RWPE1 (cell line): ENCODE data around the gene DTWD2.
"Not testable (repeated sequence)": the region's sequence is repeated elsewhere in the genome, so short reads cannot be mapped to it uniquely, and the experiment has no call there.

ENCODE experiments used
- CTCF ChIA-PET: fragments of 350-600 bp; sonication (Branson Sonifier 250); formaldehyde crosslinking; extraction: SDS; loops from one replicate; lab custom pipeline; 2021; lab: Yijun Ruan, JAX
- POLR2A ChIA-PET: fragments of 400-600 bp; formaldehyde crosslinking; extraction: SDS; loops from one replicate; lab custom pipeline; 2020; ENCODE audit warnings: antibody characterized with exemption; ENCODE audit not compliant: low non-redundant PET; lab: Yijun Ruan, JAX
- DNase-seq: peaks from one replicate; pipeline ENCODE4 v3.0.0; 2012; ENCODE audit warnings: low spot score
- H3K27ac ChIP-seq: fragments of 450-650 bp; 2 replicates; pipeline ENCODE4 v1.5.1; 2017
- TF ChIP-seq, protein P1 (sequence below): fragments of 450-650 bp; conservative IDR thresholded peaks from 2 replicates; pipeline ENCODE4 v1.5.1; 2017; ENCODE audit warnings: low read depth, mild to moderate bottlenecking

Gene DTWD2

DNA sequence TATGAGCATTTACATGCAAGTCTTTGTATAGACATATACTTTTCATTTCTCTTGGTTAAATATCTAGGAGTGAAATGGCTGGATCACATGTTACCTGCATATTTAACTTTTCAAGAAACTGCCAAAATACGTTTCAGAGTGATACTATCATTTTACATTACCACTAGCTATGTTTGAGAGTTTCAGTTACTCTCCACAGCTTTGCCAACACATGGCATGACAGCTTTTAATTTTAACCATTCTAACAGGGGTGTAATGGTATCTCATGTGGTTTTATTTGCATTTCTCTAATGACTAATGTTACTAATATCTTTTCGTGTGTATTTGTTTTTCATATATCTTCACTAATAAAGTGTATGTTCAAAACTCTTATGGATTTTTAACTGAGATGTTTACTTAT lies 99.8 kb downstream of the DTWD2 start:
- TF ChIP-seq, protein P1, sequence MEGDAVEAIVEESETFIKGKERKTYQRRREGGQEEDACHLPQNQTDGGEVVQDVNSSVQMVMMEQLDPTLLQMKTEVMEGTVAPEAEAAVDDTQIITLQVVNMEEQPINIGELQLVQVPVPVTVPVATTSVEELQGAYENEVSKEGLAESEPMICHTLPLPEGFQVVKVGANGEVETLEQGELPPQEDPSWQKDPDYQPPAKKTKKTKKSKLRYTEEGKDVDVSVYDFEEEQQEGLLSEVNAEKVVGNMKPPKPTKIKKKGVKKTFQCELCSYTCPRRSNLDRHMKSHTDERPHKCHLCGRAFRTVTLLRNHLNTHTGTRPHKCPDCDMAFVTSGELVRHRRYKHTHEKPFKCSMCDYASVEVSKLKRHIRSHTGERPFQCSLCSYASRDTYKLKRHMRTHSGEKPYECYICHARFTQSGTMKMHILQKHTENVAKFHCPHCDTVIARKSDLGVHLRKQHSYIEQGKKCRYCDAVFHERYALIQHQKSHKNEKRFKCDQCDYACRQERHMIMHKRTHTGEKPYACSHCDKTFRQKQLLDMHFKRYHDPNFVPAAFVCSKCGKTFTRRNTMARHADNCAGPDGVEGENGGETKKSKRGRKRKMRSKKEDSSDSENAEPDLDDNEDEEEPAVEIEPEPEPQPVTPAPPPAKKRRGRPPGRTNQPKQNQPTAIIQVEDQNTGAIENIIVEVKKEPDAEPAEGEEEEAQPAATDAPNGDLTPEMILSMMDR, result no peak
- POLR2A ChIA-PET, result no interaction called here
- no peak for DNase-seq
- CTCF ChIA-PET, result interaction anchor here (0.6 kb wide), 1 partner anchor 19 kb away, joined by 3 read pairs; no protein-coding TSS in a partner anchor
- no peak overlapping the region for H3K27ac ChIP-seq

DNA sequence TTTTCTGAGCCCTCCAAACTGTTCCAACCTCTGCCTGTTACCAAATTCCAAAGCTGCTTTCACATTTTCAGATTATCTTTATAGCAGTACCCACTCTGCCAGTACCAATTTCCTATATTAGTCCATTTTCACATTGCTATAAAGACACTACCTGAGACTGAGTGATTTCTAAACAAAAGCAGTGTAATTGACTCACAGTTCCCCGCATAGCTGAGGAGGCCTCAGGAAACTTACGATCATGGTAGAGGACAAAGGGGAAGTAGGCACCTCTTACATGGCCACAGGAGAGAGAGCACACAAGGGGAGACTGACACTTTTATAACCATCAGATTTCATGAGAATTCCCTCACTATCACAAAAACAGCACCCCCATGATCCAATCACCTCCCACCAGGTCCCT lies 105.0 kb downstream of the DTWD2 start:
- no peak overlapping the region for H3K27ac ChIP-seq
- no peak for DNase-seq
- POLR2A ChIA-PET, result no interaction called here
- TF ChIP-seq, protein P1, result no peak
- CTCF ChIA-PET, result no interaction called here

DNA sequence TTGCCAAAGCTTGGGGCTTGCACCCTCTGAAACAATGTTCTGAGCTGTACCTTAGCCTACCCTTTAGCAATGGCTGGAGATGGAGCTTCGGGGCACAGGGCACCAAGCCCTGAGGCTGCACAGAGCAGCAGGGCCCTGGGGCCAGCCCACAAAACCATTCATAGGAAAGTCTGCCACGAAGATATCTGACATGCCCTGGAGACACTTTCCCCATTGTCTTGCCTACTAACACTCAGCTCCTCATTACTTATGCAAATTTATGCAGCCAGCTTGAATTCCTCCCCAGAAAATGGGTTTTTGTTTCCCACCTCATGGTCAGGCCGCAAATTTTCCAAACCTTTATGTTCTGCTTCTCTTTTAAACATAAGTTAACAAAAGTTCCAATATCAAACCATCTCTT lies 105.7 kb downstream of the DTWD2 start:
- CTCF ChIA-PET, result interaction anchor here (0.6 to 1.0 kb wide), 2 partner anchors 17 to 83 kb away, joined by 3 read pairs; no protein-coding TSS in a partner anchor
- TF ChIP-seq, protein P1, result no peak
- no peak for DNase-seq
- POLR2A ChIA-PET, result no interaction called here
- H3K27ac ChIP-seq, result no peak overlapping the region

DNA sequence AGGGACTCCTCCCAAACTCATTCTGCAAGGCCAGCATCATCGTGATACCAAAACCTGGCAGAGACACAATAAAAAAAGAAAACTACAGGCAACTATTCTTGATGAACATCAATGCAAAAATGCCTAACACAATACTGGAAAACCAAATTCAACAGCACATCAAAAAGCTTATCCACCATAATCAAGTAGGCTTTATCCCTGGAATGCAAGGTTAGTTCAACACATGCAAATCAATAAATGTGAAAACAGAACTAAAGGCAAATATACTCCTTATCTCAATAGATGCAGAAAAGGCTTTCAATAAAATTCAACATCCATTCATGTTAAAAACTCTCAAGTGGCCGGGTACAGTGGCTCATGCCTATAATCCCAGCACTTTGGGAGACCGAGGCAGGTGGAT lies 111.5 kb downstream of the DTWD2 start:
- H3K27ac ChIP-seq, DNase-seq, CTCF ChIA-PET, POLR2A ChIA-PET: not testable (repeated sequence)

DNA sequence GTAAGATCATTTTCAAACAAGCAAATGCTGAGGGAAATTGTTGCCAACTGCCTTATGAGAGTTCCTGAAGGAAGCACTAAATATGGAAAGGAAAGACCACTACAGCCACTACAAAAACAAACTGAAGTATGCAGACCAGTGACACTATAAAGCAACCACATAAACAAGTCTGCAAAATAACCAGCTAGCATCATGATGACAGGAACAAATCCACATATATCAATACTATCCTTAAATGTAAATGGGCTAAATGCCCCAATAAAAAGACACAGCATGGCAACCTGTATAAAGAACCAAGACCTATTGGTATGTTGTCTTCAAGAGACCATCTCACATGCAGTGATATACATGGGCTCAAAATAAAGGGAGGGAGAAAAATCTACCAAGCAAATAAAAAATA lies 113.2 kb downstream of the DTWD2 start:
- POLR2A ChIA-PET, result no interaction called here
- no peak for DNase-seq
- H3K27ac ChIP-seq, result no peak overlapping the region
- CTCF ChIA-PET, result interaction anchor here (0.6 kb wide), 1 partner anchor 41 kb away, joined by 3 read pairs; no protein-coding TSS in a partner anchor
- TF ChIP-seq, protein P1, result no peak

DNA sequence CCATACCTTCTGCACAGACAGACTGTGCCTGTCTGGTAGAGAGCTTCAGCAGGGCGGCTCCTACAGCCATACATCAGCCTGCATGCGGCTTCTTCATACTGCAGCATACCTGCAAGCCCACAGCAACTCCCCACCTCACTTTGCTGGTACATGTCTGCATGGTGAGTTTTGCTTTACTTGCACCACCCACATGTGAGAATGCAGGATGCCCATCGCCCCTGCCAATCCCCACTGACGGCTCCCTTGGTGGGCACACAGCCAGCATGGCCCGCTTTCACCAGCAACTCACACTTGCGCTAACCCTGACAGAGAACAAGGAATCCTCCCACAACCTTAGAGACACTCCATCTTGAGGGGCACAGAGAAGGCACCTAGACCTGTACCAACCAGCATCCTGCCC lies 114.9 kb downstream of the DTWD2 start:
- CTCF ChIA-PET, result no interaction called here
- H3K27ac ChIP-seq, result no peak overlapping the region
- POLR2A ChIA-PET, result no interaction called here
- TF ChIP-seq, protein P1, result no peak
- no peak for DNase-seq

DNA sequence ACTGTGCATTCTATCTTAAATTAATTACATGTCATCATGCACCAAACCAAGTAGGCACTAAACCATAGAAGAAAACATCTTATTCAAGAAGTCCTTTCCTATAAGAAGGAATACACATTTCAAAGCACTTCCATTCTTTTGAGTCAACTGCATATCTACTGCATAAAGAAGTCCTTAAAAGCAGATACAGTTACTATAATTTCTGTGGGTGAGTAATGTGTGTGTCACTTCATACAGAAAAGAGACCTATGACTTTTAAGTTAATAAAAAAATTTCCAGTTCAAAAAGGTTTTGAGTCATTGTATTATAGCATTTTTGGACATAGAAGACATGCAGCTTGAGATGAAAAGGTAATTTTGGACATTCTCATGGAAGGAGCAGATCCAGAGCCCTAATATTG lies 125.0 kb downstream of the DTWD2 start:
- CTCF ChIA-PET, result no interaction called here
- DNase-seq, result peak; percentile 16

More for the DNA sequence above, 125.0 kb downstream of the DTWD2 start:
- TF ChIP-seq, protein P1, result no peak
- POLR2A ChIA-PET, result no interaction called here
- H3K27ac ChIP-seq, result no peak overlapping the region
